ENCODE results near the gene CFAP65.

Gene CFAP65

GRCh38 chr2:219010162-219010756, 31.1 kb downstream of the CFAP65 start:
- H3K4me3 ChIP-seq (ENCODE audit: low read length), result no peak overlapping the region
- TF ChIP-seq CTCF (conservative IDR thresholded peaks at IDR 0.05; ENCODE audit: low read length), result 0 out of 2 replicates have a peak, but pooled peaks have one; percentile 4
- no peak for DNase-seq (ENCODE audit: low read depth)

GRCh38 chr2:219009294-219009693, 32.0 kb downstream of the CFAP65 start:
- DNase-seq (ENCODE audit: low read depth), result no peak
- no peak for TF ChIP-seq CTCF (conservative IDR thresholded peaks at IDR 0.05; ENCODE audit: low read length)
- no peak overlapping the region for H3K4me3 ChIP-seq (ENCODE audit: low read length)

- no peak for DNase-seq (ENCODE audit: low read depth)
- TF ChIP-seq CTCF (conservative IDR thresholded peaks at IDR 0.05; ENCODE audit: low read length), result no peak
- no peak overlapping the region for H3K4me3 ChIP-seq (ENCODE audit: low read length)
Measured at GRCh38 chr2:219003979-219004378, 37.3 kb downstream of the CFAP65 start.

- no peak for DNase-seq (ENCODE audit: low read depth)
- TF ChIP-seq CTCF (conservative IDR thresholded peaks at IDR 0.05; ENCODE audit: low read length), result no peak
- H3K4me3 ChIP-seq (ENCODE audit: low read length), result no peak overlapping the region
Measured at GRCh38 chr2:219003267-219003634, 38.1 kb downstream of the CFAP65 start.

DNA sequence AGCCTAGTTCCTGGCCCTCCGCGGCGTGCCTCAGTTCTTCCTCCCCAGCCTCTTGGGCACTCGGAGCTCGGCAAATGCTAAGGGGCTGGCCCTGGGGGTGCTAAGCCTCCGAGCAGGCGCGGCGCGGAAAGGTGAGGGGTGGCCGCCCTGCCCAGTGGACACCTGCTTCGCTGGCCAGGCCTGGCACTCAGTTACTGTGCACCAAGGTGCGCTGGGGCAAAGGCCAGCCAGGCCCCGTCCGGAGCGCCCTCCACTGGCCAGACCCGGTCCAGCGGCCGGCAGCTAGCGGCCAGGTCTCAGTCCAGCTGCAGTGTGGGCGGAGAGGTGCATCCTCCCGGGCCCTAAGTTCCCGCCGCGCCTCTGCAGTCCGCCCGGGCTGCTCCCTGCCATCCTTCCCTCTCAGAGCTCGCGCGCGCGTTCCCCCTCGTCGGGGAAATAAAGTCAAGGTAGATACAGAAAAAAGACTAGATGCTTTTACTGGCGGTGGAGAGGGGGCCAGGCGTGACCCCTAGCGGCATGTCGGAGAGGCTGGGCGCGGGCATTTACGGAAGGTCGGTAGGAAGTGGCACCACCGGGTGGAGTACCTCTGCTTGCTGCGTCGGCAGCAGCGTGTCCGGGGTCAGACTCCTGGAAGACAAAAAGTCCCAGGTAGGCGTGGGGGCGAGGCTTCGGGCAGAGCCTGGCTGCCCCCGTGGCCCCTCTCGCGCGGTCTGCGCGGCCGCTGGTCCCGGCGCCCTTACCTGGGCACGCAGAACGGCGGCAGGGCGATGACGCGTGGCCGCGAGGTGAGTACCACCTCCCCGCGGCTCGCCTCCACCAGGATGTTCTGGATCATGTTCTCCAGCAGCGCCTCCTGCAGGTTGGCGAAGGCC, 38.7 kb downstream of the CFAP65 start:
- no peak for TF ChIP-seq CTCF (conservative IDR thresholded peaks at IDR 0.05; ENCODE audit: low read length)
- DNase-seq (ENCODE audit: low read depth), result no peak
- no peak overlapping the region for H3K4me3 ChIP-seq (ENCODE audit: low read length)

GRCh38 chr2:219001577-219002394, 39.5 kb downstream of the CFAP65 start:
- TF ChIP-seq CTCF (conservative IDR thresholded peaks at IDR 0.05; ENCODE audit: low read length), result no peak
- H3K4me3 ChIP-seq (ENCODE audit: low read length), result no peak overlapping the region
- no peak for DNase-seq (ENCODE audit: low read depth)

Data from AG10803 (cell line).